Stomach (tissue), 4 donors: ENCODE data around the gene MEG3.

Source experiments
- CTCF ChIP-seq, 7 experiments: fragments of 450-650 bp in 4 of 7; fragments of 200-600 bp in 3 of 7; sonication (generic) in 3 of 7; IDR thresholded peaks; one replicate each; pipeline ENCODE4 v1.5.1; 2016 to 2019; ENCODE audit warnings: antibody characterized with exemption in 7 of 7, control low read depth in 2 of 7, mild to moderate bottlenecking in 1 of 7
- EP300 ChIP-seq: sonication (generic); formaldehyde crosslinking; IDR thresholded peaks from one replicate; pipeline ENCODE4 v1.6.1; 2017; ENCODE audit warnings: antibody characterized with exemption
- POLR2A ChIP-seq, 4 donors: fragments of 450-650 bp; IDR thresholded peaks; one replicate each; pipeline ENCODE4 v1.6.1; 2016; ENCODE audit warnings: antibody characterized with exemption in 4 of 4, control low read depth in 2 of 4, mild to moderate bottlenecking in 1 of 4, moderate library complexity in 1 of 4
- POLR2AphosphoS5 ChIP-seq, 3 donors: sonication (generic); formaldehyde crosslinking; IDR thresholded peaks; one replicate each; pipeline ENCODE4 v1.6.1; 2016; ENCODE audit warnings: antibody characterized with exemption in 3 of 3

GRCh38 chr14:100788517-100788916, 37.4 kb upstream of the MEG3 start:
- TF ChIP-seq CTCF (IDR thresholded peaks at IDR 0.05) (no peak), POLR2AphosphoS5 (IDR thresholded peaks at IDR 0.05) (no peak), POLR2A (IDR thresholded peaks at IDR 0.05) (no peak), EP300 (no peak)
